CD4-positive, alpha-beta T cell treated with Interleukin-2 at 100 ng/mL for 4 hours (primary cell): ENCODE data around the gene NKPD1.

Experiments
- DNase-seq: peaks from one replicate; pipeline ENCODE4 v3.0.0-alpha.2; 2020; ENCODE audit warnings: low spot score

The NKPD1 gene

GRCh38 chr19:45117671-45118070, 43.1 kb downstream of the NKPD1 start:
- no peak for DNase-seq

GRCh38 chr19:45117167-45117594, 43.6 kb downstream of the NKPD1 start:
- peak; percentile 18 for DNase-seq

- DNase-seq = no peak
These were observed 44.8 kb downstream of the NKPD1 start for GRCh38 chr19:45115809-45116615.

GRCh38 chr19:45114116-45114515, 46.7 kb downstream of the NKPD1 start:
- no peak for DNase-seq

- no peak for DNase-seq
These were observed 47.2 kb downstream of the NKPD1 start for GRCh38 chr19:45113628-45114027.

GRCh38 chr19:45112111-45112827, 48.5 kb downstream of the NKPD1 start:
- no peak for DNase-seq
